Measurements from ENCODE around the gene TRA2A. TPM values are rescaled to one million over a fixed set of nuclear protein-coding genes. Genes with fewer than 3 reads are reported as not detected.

Gene TRA2A
- total and polyA plus RNA-seq, 8 donors: 68.1 to 312 (median 250) TPM

DNA sequence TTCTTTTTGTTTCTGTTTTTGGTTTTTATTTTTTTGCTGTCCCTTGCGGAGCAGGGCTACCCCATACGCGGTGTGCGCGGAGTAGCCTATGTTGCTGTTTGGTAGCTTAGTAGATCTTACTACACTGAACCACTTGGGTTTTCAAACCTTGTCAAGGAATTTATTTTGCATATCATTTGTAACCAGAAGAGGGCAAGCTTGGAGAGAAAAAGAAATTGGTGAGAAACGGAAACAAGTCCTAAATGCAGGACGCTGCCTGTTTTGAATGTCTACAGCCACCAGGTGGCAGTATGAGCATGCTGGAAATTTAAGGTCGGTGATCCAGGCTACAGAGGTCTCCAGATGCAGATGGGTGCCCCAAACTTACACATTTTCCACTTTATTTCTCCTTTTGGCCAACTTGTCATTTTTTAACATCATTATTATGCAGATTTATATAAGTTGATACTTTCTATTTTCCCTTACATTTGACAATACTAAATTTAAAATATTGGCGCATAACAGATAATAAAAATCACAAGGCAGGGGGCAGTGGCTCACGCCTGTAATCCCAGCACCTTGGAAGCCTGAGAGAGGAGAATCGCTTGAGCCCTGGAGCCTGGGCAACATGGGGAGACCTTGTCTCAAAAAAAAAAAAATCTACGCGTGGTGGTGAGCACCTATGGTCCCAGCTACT is 15.3 kb upstream of the TRA2A start:
- Histone ChIP-seq H3K27me3 (no peaks in the 10 kb centered on the region), H3K27ac (no peak overlapping the region), H3K4me1 (peaks cover 0 to 4% of the 10 kb centered on the region in 2 donors), H3K36me3 (no peaks in the 10 kb centered on the region), H3K4me3 (no peak overlapping the region), H3K9me3 (no peaks in the 10 kb centered on the region)
- intact Hi-C loops (cut with DNase I): loop anchor here in 1 of 2 donors (10.0 kb wide), 1 partner anchor 168 kb away; the partner anchor contains the start of gene STK31
- TF ChIP-seq, protein P1, sequence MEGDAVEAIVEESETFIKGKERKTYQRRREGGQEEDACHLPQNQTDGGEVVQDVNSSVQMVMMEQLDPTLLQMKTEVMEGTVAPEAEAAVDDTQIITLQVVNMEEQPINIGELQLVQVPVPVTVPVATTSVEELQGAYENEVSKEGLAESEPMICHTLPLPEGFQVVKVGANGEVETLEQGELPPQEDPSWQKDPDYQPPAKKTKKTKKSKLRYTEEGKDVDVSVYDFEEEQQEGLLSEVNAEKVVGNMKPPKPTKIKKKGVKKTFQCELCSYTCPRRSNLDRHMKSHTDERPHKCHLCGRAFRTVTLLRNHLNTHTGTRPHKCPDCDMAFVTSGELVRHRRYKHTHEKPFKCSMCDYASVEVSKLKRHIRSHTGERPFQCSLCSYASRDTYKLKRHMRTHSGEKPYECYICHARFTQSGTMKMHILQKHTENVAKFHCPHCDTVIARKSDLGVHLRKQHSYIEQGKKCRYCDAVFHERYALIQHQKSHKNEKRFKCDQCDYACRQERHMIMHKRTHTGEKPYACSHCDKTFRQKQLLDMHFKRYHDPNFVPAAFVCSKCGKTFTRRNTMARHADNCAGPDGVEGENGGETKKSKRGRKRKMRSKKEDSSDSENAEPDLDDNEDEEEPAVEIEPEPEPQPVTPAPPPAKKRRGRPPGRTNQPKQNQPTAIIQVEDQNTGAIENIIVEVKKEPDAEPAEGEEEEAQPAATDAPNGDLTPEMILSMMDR (IDR thresholded peaks at IDR 0.05): peak; percentile 91 to 93
- peak; percentile 98 for ATAC-seq
- DNase-seq: peak; percentile 26 to 93 (median 66)

DNA sequence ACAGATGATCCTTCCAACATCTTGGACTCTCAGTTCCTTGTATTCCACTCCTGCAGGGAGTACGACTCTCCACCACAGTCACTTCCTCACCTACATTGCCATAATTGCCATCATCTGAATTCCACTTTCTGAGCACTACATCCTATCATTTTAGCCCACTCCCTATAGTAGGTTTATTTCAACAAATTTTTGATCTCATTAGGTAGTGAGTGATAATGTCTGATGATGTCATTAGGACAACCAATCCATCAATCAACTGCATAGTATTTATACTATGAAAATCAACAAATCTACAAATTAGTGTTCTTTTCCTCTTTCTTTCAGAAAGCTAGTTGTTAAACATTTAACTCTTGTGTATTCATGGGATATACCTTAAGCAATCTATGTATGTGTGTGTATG is 13.7 kb upstream of the TRA2A start:
- no peaks in the 10 kb centered on the region for H3K36me3 ChIP-seq
- ATAC-seq (no peak), DNase-seq (no peak)
- no peaks in the 10 kb centered on the region for H3K9me3 ChIP-seq
- H3K4me3 ChIP-seq: no peak overlapping the region
- TF ChIP-seq, protein P1 (IDR thresholded peaks at IDR 0.05): no peak
- intact Hi-C loops (cut with DNase I): loop anchor here in 1 of 2 donors (10.0 kb wide), 1 partner anchor 169 kb away; the partner anchor contains the start of gene STK31
- H3K27ac ChIP-seq: no peak overlapping the region
- no peaks in the 10 kb centered on the region for H3K27me3 ChIP-seq
- H3K4me1 ChIP-seq: peaks cover 0 to 4% of the 10 kb centered on the region in 2 donors

DNA sequence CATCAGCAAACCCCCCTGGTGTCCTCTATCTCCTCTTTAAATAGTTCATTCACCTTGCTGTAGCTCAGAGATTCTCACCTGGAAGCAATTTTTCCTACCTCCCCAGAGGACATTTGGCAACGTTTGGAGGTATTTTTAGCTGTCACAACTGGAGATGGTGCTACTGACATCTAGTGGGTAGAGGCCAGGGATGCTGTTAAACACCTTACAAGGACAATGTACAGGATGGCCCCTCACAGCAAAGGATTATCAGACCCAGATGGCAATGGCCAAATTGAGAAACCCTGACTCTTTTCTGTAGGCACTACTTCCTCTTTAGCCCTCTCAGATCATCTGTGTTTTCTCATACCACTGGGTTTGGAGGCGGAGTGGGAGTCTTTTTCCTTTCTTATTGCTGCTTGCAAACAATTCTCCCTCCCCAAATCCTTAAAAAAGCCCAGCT is 13.2 kb upstream of the TRA2A start:
- Histone ChIP-seq H3K36me3 (no peaks in the 10 kb centered on the region), H3K4me1 (peaks cover 0 to 4% of the 10 kb centered on the region in 2 donors), H3K27me3 (no peaks in the 10 kb centered on the region), H3K27ac (no peak overlapping the region), H3K4me3 (no peak overlapping the region), H3K9me3 (no peaks in the 10 kb centered on the region)
- DNase-seq: peak in 1 of 4 donors; percentile 24
- intact Hi-C loops (cut with DNase I): loop anchor here in 1 of 2 donors (10.0 kb wide), 1 partner anchor 170 kb away; the partner anchor contains the start of gene STK31
- TF ChIP-seq, protein P1 (IDR thresholded peaks at IDR 0.05): no peak
- ATAC-seq: peak; percentile 54

DNA sequence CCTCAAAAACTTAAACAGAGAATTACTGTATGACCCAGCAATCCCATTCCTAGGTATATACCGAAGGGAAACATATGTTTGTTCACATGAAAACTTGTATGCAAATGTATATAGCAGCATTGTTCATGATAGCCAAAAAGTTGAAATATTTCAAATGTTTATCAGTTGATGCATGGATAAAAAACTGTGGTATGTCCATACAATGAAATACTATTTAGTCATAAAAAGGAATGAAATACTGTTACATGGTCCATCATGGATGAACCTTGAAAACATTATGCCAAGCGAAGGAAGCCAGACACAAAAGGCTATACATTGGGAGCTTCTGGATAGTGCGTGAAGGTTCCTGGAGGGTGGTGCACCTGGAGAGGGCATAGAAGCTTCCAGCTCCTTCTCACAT is 11.0 kb upstream of the TRA2A start:
- TF ChIP-seq, protein P1 (IDR thresholded peaks at IDR 0.05): no peak
- Histone ChIP-seq H3K4me3 (no peak overlapping the region), H3K9me3 (no peaks in the 10 kb centered on the region), H3K4me1 (peaks cover 0 to 4% of the 10 kb centered on the region in 2 donors), H3K27ac (no peak overlapping the region), H3K36me3 (no peaks in the 10 kb centered on the region), H3K27me3 (no peaks in the 10 kb centered on the region)
- DNase-seq (no peak), ATAC-seq (no peak)
- intact Hi-C loops (cut with DNase I): loop anchor here in 1 of 2 donors (10.0 kb wide), 1 partner anchor 172 kb away; the partner anchor contains the start of gene STK31

DNA sequence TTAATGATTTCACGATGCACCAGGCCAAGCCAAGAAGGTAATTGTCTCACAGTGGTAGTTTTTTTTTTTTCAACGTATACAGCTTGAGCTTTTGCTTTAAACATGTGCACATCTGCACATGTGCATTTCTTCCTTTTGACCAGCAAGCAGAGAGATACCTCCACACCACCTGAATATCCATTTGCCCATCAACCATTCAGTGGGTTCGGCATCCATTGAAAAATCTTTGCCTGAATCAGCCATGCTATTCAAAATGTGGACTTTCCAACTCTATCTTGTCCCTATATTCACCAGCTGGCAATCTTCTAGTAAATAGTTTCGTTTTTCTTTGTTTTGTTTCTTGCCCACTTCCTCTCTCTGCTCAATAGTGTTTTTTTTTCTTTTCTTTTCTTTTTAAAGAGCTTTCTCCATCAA is 7.7 kb upstream of the TRA2A start:
- intact Hi-C loops (cut with DNase I): no loop called here
- TF ChIP-seq, protein P1 (IDR thresholded peaks at IDR 0.05): no peak
- ATAC-seq (no peak), DNase-seq (no peak)
- no peak overlapping the region for H3K27ac ChIP-seq
- no peaks in the 10 kb centered on the region for H3K9me3 ChIP-seq
- H3K4me3 ChIP-seq: no peak overlapping the region
- H3K4me1 ChIP-seq: no peaks in the 10 kb centered on the region
- H3K27me3 ChIP-seq: no peaks in the 10 kb centered on the region
- no peaks in the 10 kb centered on the region for H3K36me3 ChIP-seq

All from left lung (tissue), 10 donors.